ENCODE results near the gene TRIM62.

GRCh38 chr1:33181921-33182341, at the start of gene TRIM62:
- no peak for TF ChIP-seq CTCF (conservative IDR thresholded peaks at IDR 0.05 in 1 of 2, IDR thresholded peaks at IDR 0.05 in 1 of 2; ENCODE audit: extremely low read depth in 1 of 2, insufficient read depth in 1 of 2, low read depth in 1 of 2, low read length in 2 of 2)
- TF ChIP-seq EZH2 (IDR thresholded peaks at IDR 0.05; ENCODE audit: borderline replicate concordance, low read length) = no peak
